Stomach smooth muscle (tissue), 2 donors: ENCODE results near the gene ALX4.

ENCODE experiments used
- H3K27ac ChIP-seq: one replicate; pipeline ENCODE4 v1.7.0; 2013; ENCODE audit warnings: mild to moderate bottlenecking, low read length, inconsistent platforms
- H3K27me3 ChIP-seq, 2 donors: one replicate each; pipeline ENCODE4 v1.7.0; 2013; ENCODE audit warnings: low read length in 2 of 2; ENCODE audit not compliant: insufficient read depth in 2 of 2, control insufficient read depth in 1 of 2
- H3K36me3 ChIP-seq, 2 donors: one replicate each; pipeline ENCODE4 v1.7.0; 2013; ENCODE audit warnings: low read length in 2 of 2; ENCODE audit not compliant: control insufficient read depth in 2 of 2, insufficient read depth in 2 of 2
- H3K4me1 ChIP-seq: one replicate; pipeline ENCODE4 v1.7.0; 2013; ENCODE audit warnings: low read length; ENCODE audit not compliant: control insufficient read depth, insufficient read depth
- H3K4me3 ChIP-seq, 2 donors: one replicate each; pipeline ENCODE4 v1.7.0; 2013; ENCODE audit warnings: low read length in 2 of 2
- H3K9ac ChIP-seq, 2 donors: one replicate each; pipeline ENCODE4 v1.7.0; 2013; ENCODE audit warnings: low read length in 2 of 2, mild to moderate bottlenecking in 1 of 2
- H3K9me3 ChIP-seq, 2 donors: one replicate each; pipeline ENCODE4 v1.7.0; 2013; ENCODE audit warnings: low read length in 2 of 2; ENCODE audit not compliant: control insufficient read depth in 2 of 2
- donor health status: healthy.
- donor health status: Pancreatic carcinoma.

ALX4 gene

DNA sequence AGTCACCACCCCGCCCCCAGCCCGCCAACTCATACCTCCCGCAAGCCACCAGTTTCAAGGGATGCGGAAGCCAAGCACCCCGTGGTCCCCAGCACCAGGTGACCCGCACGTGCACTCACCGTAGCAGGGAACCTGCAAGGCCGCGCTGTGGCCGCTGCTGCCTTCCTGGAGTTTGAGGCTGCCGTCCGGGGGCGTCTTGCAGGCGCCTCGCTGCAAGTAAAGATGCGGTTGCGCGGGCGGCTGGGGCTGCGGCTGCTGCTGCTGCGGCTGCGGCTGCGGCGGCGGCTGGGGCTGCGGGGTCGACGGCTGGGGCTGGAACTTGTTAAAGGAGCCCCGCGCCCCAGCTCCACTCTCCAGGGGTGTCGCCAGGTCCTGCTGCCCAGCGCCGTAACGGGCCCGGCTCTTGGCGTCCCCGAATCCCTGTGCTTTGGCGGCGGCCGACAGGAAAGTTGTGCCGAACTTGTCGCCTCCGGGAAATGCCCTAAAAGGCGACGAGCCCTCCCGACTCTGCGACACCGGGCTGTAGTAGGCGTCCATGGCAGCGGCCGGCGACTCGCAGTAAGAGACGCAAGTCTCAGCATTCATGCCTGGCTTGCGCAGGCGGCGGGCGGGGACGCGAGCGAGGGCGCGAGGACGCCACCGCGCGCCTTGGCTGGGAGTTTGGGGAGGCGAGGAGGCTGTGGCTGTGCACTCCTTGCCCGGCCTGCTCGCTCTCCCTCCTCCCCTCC, at the start of gene ALX4:
Gene ALX4, minus strand, starts transcription at position 662 of the 728 bp plus-strand sequence. Its CDS starts 77 bp downstream, at position 585.
- Histone ChIP-seq H3K27me3 (peaks cover 83 to 97% of the 10 kb centered on the region in 2 donors), H3K4me3 (peak within 1 kb of the TSS; percentile 43 to 64), H3K9me3 (no peaks in the 10 kb centered on the region), H3K4me1 (peaks cover 33% of the 10 kb centered on the region), H3K9ac (no peak within 1 kb of the TSS), H3K36me3 (no peaks in the 10 kb centered on the region), H3K27ac (no peak within 1 kb of the TSS)

DNA sequence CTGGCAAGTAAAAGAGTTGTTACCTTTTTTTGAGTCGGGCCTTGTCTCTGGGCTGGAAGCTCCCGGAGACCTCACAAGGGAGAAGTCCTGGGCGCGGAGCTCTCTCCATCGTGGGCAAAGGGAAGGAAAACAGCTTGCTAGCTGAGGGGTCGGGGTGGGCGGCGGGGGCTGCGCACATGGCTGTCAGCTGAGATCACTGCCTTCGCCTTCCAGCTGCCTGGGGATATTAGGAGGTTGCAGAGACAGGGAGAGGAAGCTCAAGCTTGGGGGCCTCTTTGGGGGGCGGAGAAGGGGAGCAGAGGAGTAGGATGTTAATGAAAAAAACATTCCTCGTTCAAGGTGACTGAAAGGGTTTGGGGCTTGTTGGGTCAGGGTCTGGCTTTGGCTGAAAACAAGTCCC, 49.2 kb upstream of the ALX4 start:
- H3K9me3 ChIP-seq: peaks cover 3 to 9% of the 10 kb centered on the region in 2 donors
- no peak overlapping the region for H3K4me3 ChIP-seq
- H3K27ac ChIP-seq: no peak overlapping the region
- no peaks in the 10 kb centered on the region for H3K36me3 ChIP-seq
- H3K9ac ChIP-seq: no peak overlapping the region
- H3K27me3 ChIP-seq: peaks cover 0 to 10% of the 10 kb centered on the region in 2 donors
- no peaks in the 10 kb centered on the region for H3K4me1 ChIP-seq

DNA sequence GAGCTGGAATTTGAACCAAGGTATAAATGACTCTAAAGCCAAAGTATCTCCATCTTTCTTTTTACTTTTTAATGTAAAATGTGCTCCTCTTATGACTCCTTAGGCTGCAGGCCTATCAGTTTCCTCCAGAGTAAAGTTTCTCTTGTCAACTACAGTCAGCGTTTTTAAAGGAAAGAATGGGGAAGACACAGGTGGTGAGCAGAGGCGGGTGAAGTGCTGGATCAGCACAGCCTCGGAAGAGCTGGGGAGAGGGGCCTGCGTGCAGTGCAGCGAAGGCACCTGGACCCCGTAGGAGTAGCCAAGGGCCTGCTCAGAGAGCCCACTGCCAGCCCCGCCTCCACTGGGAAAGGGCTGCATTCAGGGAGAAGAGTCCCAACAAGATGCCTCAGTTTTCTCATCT, 48.8 kb upstream of the ALX4 start:
- Histone ChIP-seq H3K27me3 (peaks cover 0 to 10% of the 10 kb centered on the region in 2 donors), H3K9ac (no peak overlapping the region), H3K4me1 (no peaks in the 10 kb centered on the region), H3K9me3 (peaks cover 2 to 6% of the 10 kb centered on the region in 2 donors), H3K36me3 (no peaks in the 10 kb centered on the region), H3K27ac (no peak overlapping the region), H3K4me3 (no peak overlapping the region)

DNA sequence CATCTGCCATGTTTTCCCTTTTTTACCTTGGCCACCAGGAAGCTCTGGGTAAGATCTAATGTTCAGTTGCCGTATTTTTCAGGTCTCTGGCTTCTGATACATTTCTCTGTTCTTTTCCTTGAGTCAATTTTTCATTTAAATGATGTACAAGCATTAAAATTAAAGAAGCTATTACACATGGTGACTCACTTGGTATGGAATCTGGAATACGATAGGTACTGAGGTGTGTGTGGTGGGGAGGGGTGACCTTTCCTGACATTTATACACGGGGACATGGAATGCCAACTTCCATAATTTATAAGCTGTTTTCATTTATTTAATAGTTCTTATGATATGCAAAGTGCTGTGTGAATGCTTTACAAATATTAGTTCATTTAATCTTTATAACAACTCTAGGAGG, 47.8 kb upstream of the ALX4 start:
- Histone ChIP-seq H3K27me3 (peaks cover 0 to 10% of the 10 kb centered on the region in 2 donors), H3K4me1 (no peaks in the 10 kb centered on the region), H3K9ac (no peak overlapping the region), H3K36me3 (no peaks in the 10 kb centered on the region), H3K9me3 (no peaks in the 10 kb centered on the region), H3K27ac (no peak overlapping the region), H3K4me3 (no peak overlapping the region)

DNA sequence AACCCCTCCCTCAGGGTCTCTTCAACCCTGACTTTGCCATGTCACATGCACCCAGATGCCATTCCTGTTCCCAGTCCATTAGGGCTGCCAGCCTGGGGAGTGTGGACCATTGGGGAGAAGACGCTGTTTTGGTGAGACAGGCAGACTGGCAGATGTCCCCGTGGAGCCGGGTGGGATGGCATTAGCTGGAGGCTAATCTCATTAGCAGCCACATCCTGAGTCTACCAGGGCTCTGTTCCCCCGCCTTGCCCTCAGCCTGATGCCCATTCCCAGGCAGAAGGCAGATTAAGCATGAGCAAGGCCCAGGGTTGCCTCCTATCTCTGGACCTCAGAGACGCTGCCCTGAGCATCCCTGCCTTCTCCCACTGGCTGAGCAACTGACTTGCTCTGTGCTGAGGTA, 46.4 kb upstream of the ALX4 start:
- no peak overlapping the region for H3K9ac ChIP-seq
- no peak overlapping the region for H3K27ac ChIP-seq
- H3K4me1 ChIP-seq: no peaks in the 10 kb centered on the region
- peaks cover 0 to 7% of the 10 kb centered on the region in 2 donors for H3K27me3 ChIP-seq
- H3K4me3 ChIP-seq: no peak overlapping the region
- H3K9me3 ChIP-seq: no peaks in the 10 kb centered on the region
- H3K36me3 ChIP-seq: no peaks in the 10 kb centered on the region

DNA sequence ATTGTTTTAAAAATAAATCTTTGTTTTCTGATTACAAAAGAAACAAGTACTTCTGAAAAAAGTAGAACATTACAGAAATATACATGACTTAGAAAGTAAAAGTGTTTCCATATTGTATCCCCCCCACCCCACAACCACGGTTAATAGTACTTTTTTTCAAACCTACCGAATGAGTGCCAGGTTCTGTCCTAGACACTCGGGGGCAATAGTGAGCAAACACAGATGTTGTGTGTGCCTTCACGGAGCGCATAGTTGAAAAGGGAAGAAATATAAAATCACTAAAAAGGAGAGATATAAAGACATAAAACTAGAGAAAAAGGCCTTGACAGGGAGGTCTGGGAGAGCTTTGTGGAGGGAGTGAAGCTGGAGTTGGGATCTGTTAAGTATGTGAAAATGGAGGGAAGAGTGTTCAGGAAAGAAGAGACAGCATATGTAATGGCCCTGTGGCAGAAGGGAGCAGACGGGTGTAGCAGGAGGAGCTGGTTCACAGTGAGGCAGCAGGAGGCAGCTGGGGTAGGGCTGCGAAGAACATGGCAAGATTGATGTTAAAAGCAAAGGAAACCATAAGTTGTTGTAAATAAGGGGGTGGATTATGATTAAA, 42.1 kb upstream of the ALX4 start:
- H3K9me3 ChIP-seq: no peaks in the 10 kb centered on the region
- no peak overlapping the region for H3K27ac ChIP-seq
- peaks cover 4 to 7% of the 10 kb centered on the region in 2 donors for H3K27me3 ChIP-seq
- no peak overlapping the region for H3K9ac ChIP-seq
- no peak overlapping the region for H3K4me3 ChIP-seq
- H3K4me1 ChIP-seq: no peaks in the 10 kb centered on the region
- no peaks in the 10 kb centered on the region for H3K36me3 ChIP-seq

DNA sequence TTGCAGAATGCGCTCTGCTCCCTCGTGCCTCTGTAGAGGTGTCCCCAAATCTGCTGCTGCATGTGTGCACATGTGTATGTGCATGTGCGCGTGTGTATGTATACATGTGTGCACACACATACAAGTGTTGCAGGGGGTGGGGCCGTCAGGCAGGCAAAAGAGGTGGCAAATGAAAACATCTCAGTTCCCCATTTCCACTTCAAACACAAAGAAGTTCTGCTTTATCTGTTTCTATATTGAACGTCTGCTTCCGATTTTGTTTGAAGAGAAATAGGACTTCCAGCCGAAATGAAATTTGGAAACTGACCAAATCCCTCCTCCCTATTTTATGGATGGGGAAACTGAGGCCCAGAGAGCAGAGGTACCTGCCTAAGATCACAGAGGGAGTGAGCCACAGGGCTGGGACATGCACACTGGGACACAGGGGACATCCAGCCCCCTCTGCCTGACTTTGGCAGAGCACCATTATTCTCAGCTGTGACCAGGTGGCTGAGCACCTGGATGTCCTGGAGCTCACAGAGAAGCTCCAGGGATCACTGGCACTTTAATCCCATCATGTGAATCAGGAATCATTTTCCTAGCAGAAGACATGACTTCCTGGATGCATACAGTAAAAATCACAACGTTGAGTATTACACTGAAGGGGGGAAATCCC, 41.2 kb upstream of the ALX4 start:
- Histone ChIP-seq H3K4me1 (no peaks in the 10 kb centered on the region), H3K9me3 (no peaks in the 10 kb centered on the region), H3K27ac (no peak overlapping the region), H3K36me3 (no peaks in the 10 kb centered on the region), H3K27me3 (peaks cover 5 to 7% of the 10 kb centered on the region in 2 donors), H3K9ac (no peak overlapping the region), H3K4me3 (no peak overlapping the region)

DNA sequence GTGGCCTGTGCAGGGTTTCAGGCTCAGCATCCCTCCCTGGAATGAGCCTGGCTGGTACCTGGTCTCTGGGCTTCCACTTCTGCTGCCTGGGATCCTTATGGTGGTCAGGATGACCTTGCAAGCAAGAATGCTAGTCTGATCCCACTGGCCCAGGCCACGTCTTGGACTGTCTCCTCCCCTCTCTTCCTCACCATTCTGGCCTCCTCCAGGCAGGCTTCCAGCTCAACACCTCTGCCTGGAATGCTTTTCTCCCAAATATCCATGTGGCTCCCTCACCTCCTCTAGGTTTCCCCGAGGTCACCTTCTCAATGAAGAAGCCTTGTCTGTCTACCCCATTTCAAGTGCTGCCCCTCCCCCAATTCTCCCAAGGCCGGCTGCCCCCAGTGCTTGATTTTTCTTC, 39.4 kb upstream of the ALX4 start:
- no peak overlapping the region for H3K4me3 ChIP-seq
- no peaks in the 10 kb centered on the region for H3K36me3 ChIP-seq
- no peaks in the 10 kb centered on the region for H3K9me3 ChIP-seq
- peaks cover 8% of the 10 kb centered on the region in 2 donors for H3K27me3 ChIP-seq
- no peak overlapping the region for H3K27ac ChIP-seq
- no peak overlapping the region for H3K9ac ChIP-seq
- no peaks in the 10 kb centered on the region for H3K4me1 ChIP-seq

DNA sequence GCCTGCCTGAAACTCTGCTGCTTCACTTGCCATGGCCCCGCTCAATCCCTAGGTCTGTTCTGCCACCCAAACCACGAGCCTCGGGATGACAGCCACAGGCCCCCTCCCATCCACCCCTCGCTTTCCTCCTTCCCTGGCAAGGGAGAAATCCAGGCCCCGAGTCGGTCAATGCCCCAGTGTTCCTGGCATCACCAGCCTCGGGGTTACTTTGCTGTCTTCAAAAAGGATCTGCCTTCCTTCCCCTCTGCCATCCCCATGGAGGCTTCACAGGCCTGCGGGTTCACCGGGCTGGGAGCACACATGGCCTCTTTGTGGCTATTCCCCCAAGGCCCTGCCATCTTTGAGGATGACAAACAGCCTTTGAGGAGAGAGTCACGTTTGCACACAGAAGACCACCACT, 38.8 kb upstream of the ALX4 start:
- Histone ChIP-seq H3K4me3 (no peak overlapping the region), H3K36me3 (no peaks in the 10 kb centered on the region), H3K27me3 (peaks cover 8% of the 10 kb centered on the region in 2 donors), H3K27ac (no peak overlapping the region), H3K4me1 (no peaks in the 10 kb centered on the region), H3K9me3 (no peaks in the 10 kb centered on the region), H3K9ac (no peak overlapping the region)

DNA sequence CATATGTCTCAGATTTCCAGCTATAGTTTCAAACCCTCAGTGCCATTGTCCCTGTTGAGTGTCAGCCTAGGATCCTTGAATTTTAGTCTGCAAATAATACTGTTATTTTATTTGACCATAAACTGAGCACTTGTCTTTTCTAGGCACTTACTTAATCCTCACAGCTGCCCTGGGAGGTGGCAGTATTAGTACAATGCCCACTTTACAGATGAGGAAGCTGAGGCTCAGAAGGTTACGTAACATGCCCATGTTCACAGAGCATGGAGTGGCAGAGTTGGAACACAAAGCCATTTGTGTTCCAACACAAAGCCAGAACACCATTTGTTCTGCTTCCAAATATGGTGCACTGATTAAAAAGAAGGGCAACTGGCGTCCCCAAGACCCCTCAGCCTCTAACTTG, 38.2 kb upstream of the ALX4 start:
- H3K4me1 ChIP-seq: no peaks in the 10 kb centered on the region
- H3K27me3 ChIP-seq: peaks cover 8% of the 10 kb centered on the region in 2 donors
- no peak overlapping the region for H3K4me3 ChIP-seq
- no peak overlapping the region for H3K9ac ChIP-seq
- no peak overlapping the region for H3K27ac ChIP-seq
- H3K36me3 ChIP-seq: no peaks in the 10 kb centered on the region
- H3K9me3 ChIP-seq: no peaks in the 10 kb centered on the region

DNA sequence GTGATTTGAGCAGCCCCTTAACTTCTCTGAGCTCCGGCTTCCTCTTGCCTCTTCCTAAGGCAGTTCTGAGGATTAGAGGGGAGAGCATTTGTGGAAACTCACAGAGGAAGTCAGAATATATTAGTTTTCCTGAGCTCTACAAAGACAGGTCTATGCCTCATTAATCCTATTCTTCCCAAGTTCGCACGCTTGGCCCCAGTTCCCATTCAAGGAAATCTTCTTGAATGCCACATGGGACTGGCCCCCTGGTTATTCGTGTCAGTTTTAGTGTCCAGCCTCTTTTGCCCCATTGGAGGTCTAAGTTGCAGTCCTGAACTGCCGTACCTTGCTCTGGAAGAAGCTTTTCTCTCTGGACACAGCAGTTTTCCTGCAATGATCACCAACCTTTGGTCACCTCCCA, 37.6 kb upstream of the ALX4 start:
- no peak overlapping the region for H3K27ac ChIP-seq
- no peaks in the 10 kb centered on the region for H3K9me3 ChIP-seq
- H3K4me3 ChIP-seq: no peak overlapping the region
- H3K27me3 ChIP-seq: peaks cover 8% of the 10 kb centered on the region in 2 donors
- H3K9ac ChIP-seq: no peak overlapping the region
- H3K4me1 ChIP-seq: no peaks in the 10 kb centered on the region
- no peaks in the 10 kb centered on the region for H3K36me3 ChIP-seq
